Endodermal cell (in vitro differentiated cells): ENCODE data around the gene SELENOH. TPM values are rescaled to one million over a fixed set of nuclear protein-coding genes. Genes with fewer than 3 reads are reported as not detected.

ENCODE experiments used
- DNase-seq: peaks from one replicate; pipeline ENCODE4 v3.0.0-alpha.2; 2017
- H3K27ac ChIP-seq: 2 replicates; pipeline ENCODE4 v1.5.1; 2013; ENCODE audit warnings: mild to moderate bottlenecking, low read depth, low read length, moderate library complexity
- H3K27me3 ChIP-seq: 2 replicates; pipeline ENCODE4 v1.6.1; 2013; ENCODE audit warnings: mild to moderate bottlenecking, low read length, moderate library complexity; ENCODE audit not compliant: insufficient read depth, control insufficient read depth, poor library complexity, severe bottlenecking
- H3K36me3 ChIP-seq: 2 replicates; pipeline ENCODE4 v1.7.0; 2013; ENCODE audit warnings: mild to moderate bottlenecking, low read length, moderate library complexity; ENCODE audit not compliant: control insufficient read depth, insufficient read depth
- H3K4me1 ChIP-seq: one replicate; pipeline ENCODE4 v1.7.0; 2013; ENCODE audit warnings: low read length; ENCODE audit not compliant: control insufficient read depth, insufficient read depth
- H3K4me3 ChIP-seq: 2 replicates; pipeline ENCODE4 v1.5.1; 2013; ENCODE audit warnings: mild to moderate bottlenecking, low read length, moderate library complexity
- H3K9ac ChIP-seq: 2 replicates; pipeline ENCODE4 v1.6.1; 2013; ENCODE audit warnings: mild to moderate bottlenecking, low read length, moderate library complexity; ENCODE audit not compliant: poor library complexity, severe bottlenecking; ENCODE audit errors: extremely low read depth
- H3K9me3 ChIP-seq: 2 replicates; pipeline ENCODE4 v1.6.1; 2013; ENCODE audit warnings: mild to moderate bottlenecking, low read length, moderate library complexity; ENCODE audit not compliant: control insufficient read depth
- H3K27ac Mint-ChIP-seq: 2 replicates; pipeline ENCODE4 v1.8.0; 2020; ENCODE audit warnings: mixed read lengths
- H3K27me3 Mint-ChIP-seq: 2 replicates; pipeline ENCODE4 v1.8.0; 2021; ENCODE audit warnings: mild to moderate bottlenecking, mixed read lengths; ENCODE audit not compliant: insufficient read depth
- H3K36me3 Mint-ChIP-seq: 2 replicates; pipeline ENCODE4 v1.8.0; 2020; ENCODE audit warnings: low read depth, mixed read lengths
- H3K4me1 Mint-ChIP-seq: 2 replicates; pipeline ENCODE4 v1.8.0; 2020; ENCODE audit warnings: mixed read lengths
- H3K4me3 Mint-ChIP-seq: 2 replicates; pipeline ENCODE4 v1.8.0; 2020; ENCODE audit warnings: mild to moderate bottlenecking, moderate library complexity, mixed read lengths
- H3K9me3 Mint-ChIP-seq: 2 replicates; pipeline ENCODE4 v1.8.0; 2020; ENCODE audit warnings: mild to moderate bottlenecking, mixed read lengths
- WGBS, 2 experiments: methylation state at CpG; one replicate each; pipeline versions ENCODE4 v1.1.5 to v1.1.7; 2013; ENCODE audit warnings: missing lambda C conversion rate in 2 of 2, mixed read lengths in 1 of 2; ENCODE audit not compliant: insufficient coverage in 1 of 2, insufficient read length in 1 of 2; 5-methylcytosine and 5-hydroxymethylcytosine counted together
- total RNA-seq, 2 donors: library from RNA; stranded (reverse); fragmentation: NEBNext Ultra II Directional in 1 of 2; extraction: Animal tissue kit (Norgen Biotek cat#: 25700) in 1 of 2; gene quantifications; 2 replicates in 1 of 2; 3 replicates in 1 of 2; pipeline ENCODE4 v1.2.1, GENCODE V29; 2021
- TF ChIP-seq, protein P1 (sequence below): fragments of 200-600 bp; sonication (generic); conservative IDR thresholded peaks from 2 replicates; pipeline ENCODE4 v1.5.0; 2021; ENCODE audit warnings: antibody characterized with exemption, mild to moderate bottlenecking

Gene SELENOH
- total RNA-seq, 2 donors from 2014 or later = 213 to 226 TPM

- Mint-ChIP-seq H3K27ac (peak overlapping the region; percentile 7), H3K36me3 (peaks cover 34% of the 10 kb centered on the region), H3K9me3 (no peaks in the 10 kb centered on the region)
Observed at GRCh38 chr11:57771365-57771764, 30.1 kb downstream of the SELENOH start.

GRCh38 chr11:57772562-57772961 is 31.3 kb downstream of the SELENOH start:
- no peak overlapping the region for H3K4me3 Mint-ChIP-seq
- H3K4me1 ChIP-seq = peaks cover 24% of the 10 kb centered on the region
- H3K36me3 ChIP-seq = peaks cover 24% of the 10 kb centered on the region
- peak overlapping the region; percentile 1 for H3K27ac Mint-ChIP-seq
- H3K4me3 ChIP-seq = no peak overlapping the region
- H3K27ac ChIP-seq = no peak overlapping the region
- no peaks in the 10 kb centered on the region for H3K27me3 Mint-ChIP-seq
- peaks cover 24% of the 10 kb centered on the region for H3K36me3 Mint-ChIP-seq
- no peaks in the 10 kb centered on the region for H3K27me3 ChIP-seq
- no peak for DNase-seq
- TF ChIP-seq, protein P1, sequence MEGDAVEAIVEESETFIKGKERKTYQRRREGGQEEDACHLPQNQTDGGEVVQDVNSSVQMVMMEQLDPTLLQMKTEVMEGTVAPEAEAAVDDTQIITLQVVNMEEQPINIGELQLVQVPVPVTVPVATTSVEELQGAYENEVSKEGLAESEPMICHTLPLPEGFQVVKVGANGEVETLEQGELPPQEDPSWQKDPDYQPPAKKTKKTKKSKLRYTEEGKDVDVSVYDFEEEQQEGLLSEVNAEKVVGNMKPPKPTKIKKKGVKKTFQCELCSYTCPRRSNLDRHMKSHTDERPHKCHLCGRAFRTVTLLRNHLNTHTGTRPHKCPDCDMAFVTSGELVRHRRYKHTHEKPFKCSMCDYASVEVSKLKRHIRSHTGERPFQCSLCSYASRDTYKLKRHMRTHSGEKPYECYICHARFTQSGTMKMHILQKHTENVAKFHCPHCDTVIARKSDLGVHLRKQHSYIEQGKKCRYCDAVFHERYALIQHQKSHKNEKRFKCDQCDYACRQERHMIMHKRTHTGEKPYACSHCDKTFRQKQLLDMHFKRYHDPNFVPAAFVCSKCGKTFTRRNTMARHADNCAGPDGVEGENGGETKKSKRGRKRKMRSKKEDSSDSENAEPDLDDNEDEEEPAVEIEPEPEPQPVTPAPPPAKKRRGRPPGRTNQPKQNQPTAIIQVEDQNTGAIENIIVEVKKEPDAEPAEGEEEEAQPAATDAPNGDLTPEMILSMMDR = no peak
- H3K9ac ChIP-seq = no peak overlapping the region
- H3K4me1 Mint-ChIP-seq = peaks cover 48% of the 10 kb centered on the region
- no peaks in the 10 kb centered on the region for H3K9me3 ChIP-seq
- H3K9me3 Mint-ChIP-seq = no peaks in the 10 kb centered on the region
- 88 to 90% methylated on average over 1 to 4 of the region's 4 CpGs for WGBS, 2 experiments

More at GRCh38 chr11:57771365-57771764, 30.1 kb downstream of the SELENOH start:
- TF ChIP-seq, protein P1 = no peak
- Mint-ChIP-seq H3K4me3 (no peak overlapping the region), H3K27me3 (no peaks in the 10 kb centered on the region), H3K4me1 (peaks cover 38% of the 10 kb centered on the region)
- DNase-seq = no peak
- Histone ChIP-seq H3K36me3 (peaks cover 30% of the 10 kb centered on the region), H3K27me3 (no peaks in the 10 kb centered on the region), H3K4me3 (no peak overlapping the region), H3K4me1 (peaks cover 12% of the 10 kb centered on the region), H3K27ac (no peak overlapping the region), H3K9ac (no peak overlapping the region), H3K9me3 (no peaks in the 10 kb centered on the region)
- 98 to 100% methylated on average over 1 to 3 of the region's 3 CpGs for WGBS, 2 experiments

DNA sequence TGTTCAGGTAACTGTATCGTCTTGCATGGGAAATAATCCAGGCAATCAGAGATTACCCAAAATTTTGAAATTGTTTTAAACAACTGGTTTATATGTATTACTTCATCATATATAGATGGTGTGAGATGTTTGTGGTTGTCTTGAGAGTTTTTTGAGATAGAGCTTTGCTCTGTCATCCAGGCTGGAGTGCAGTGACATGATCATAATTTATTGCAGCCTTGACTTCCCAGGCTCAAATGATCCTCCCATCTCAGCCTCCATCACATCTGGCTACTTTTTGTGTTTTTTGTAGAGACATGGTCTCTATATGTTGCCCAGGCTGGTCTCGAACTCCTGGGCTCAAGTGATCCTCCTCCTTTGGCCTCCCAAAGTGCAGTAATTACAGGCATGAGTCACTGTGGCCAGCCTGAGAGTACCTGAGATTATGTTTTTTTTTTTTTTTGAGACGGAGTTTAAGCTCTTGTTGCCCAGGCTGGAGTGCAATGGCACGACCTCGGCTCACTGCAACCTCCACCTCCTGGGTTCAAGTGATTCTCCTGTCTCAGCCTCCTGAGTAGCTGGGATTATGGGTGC is 31.8 kb downstream of the SELENOH start:
- TF ChIP-seq, protein P1 = no peak
- no peak for DNase-seq
- Mint-ChIP-seq H3K27ac (peak overlapping the region; percentile 1), H3K27me3 (no peaks in the 10 kb centered on the region), H3K9me3 (no peaks in the 10 kb centered on the region), H3K4me3 (no peak overlapping the region), H3K36me3 (peaks cover 22% of the 10 kb centered on the region), H3K4me1 (peaks cover 54% of the 10 kb centered on the region)
- 92 to 100% methylated on average over 1 to 5 of the region's 5 CpGs for WGBS, 2 experiments
- Histone ChIP-seq H3K36me3 (peaks cover 24% of the 10 kb centered on the region), H3K4me1 (peaks cover 27% of the 10 kb centered on the region), H3K27me3 (no peaks in the 10 kb centered on the region), H3K9ac (no peak overlapping the region), H3K4me3 (no peak overlapping the region), H3K27ac (no peak overlapping the region), H3K9me3 (no peaks in the 10 kb centered on the region)
